ENCODE data around the gene ELAVL1. TPM values are rescaled to one million over a fixed set of nuclear protein-coding genes. Genes with fewer than 3 reads are reported as not detected.

The ELAVL1 gene
- total RNA-seq, 1 donor from 2014 or later, result 83.5 TPM

GRCh38 chr19:7993560-7993959 lies 11.9 kb downstream of the ELAVL1 start:
- no peak for TF ChIP-seq CTCF (IDR thresholded peaks at IDR 0.05)
- peaks cover 43% of the 10 kb centered on the region for H3K4me1 Mint-ChIP-seq
- CTCF ChIA-PET, result no interaction called here
- intact Hi-C loops (cut with micrococcal nuclease), result no loop called here
- H3K9me3 Mint-ChIP-seq, result no peaks in the 10 kb centered on the region
- DNase-seq (no peak), ATAC-seq (ENCODE audit: low read depth) (no peak)
- no peak overlapping the region for H3K27ac Mint-ChIP-seq
- H3K4me3 Mint-ChIP-seq, result no peak overlapping the region
- H3K36me3 Mint-ChIP-seq (ENCODE audit: low read depth), result peaks cover 43% of the 10 kb centered on the region
- POLR2A ChIA-PET, result no interaction called here
- H3K27me3 Mint-ChIP-seq, result no peaks in the 10 kb centered on the region

GRCh38 chr19:7992575-7992974 lies 12.9 kb downstream of the ELAVL1 start:
- no peak overlapping the region for H3K27ac Mint-ChIP-seq
- no peaks in the 10 kb centered on the region for H3K9me3 Mint-ChIP-seq
- CTCF ChIA-PET, result interaction anchor here (1.1 kb wide), 1 partner anchor 10 kb away, joined by 3 read pairs; no protein-coding TSS in a partner anchor
- TF ChIP-seq CTCF (IDR thresholded peaks at IDR 0.05), result no peak
- no peak overlapping the region for H3K4me3 Mint-ChIP-seq
- peaks cover 52% of the 10 kb centered on the region for H3K36me3 Mint-ChIP-seq (ENCODE audit: low read depth)
- peaks cover 34% of the 10 kb centered on the region for H3K4me1 Mint-ChIP-seq
- ATAC-seq (ENCODE audit: low read depth) (no peak), DNase-seq (no peak)
- intact Hi-C loops (cut with micrococcal nuclease), result no loop called here
- POLR2A ChIA-PET, result no interaction called here
- no peaks in the 10 kb centered on the region for H3K27me3 Mint-ChIP-seq

- H3K4me3 Mint-ChIP-seq, result no peak overlapping the region
Measured at GRCh38 chr19:7989071-7989575, 16.3 kb downstream of the ELAVL1 start.

GRCh38 chr19:7988307-7988706 lies 17.1 kb downstream of the ELAVL1 start:
- Mint-ChIP-seq H3K27ac (no peak overlapping the region), H3K4me1 (no peaks in the 10 kb centered on the region), H3K9me3 (no peaks in the 10 kb centered on the region), H3K4me3 (no peak overlapping the region), H3K36me3 (ENCODE audit: low read depth) (peaks cover 86% of the 10 kb centered on the region), H3K27me3 (no peaks in the 10 kb centered on the region)
- ChIA-PET CTCF (no interaction called here), POLR2A (no interaction called here)
- no peak for ATAC-seq (ENCODE audit: low read depth)
- TF ChIP-seq CTCF (IDR thresholded peaks at IDR 0.05), result no peak
- no peak for DNase-seq
- intact Hi-C loops (cut with micrococcal nuclease), result no loop called here

More at GRCh38 chr19:7989071-7989575, 16.3 kb downstream of the ELAVL1 start:
- H3K27ac Mint-ChIP-seq, result no peak overlapping the region
- peaks cover 81% of the 10 kb centered on the region for H3K36me3 Mint-ChIP-seq (ENCODE audit: low read depth)
- H3K9me3 Mint-ChIP-seq, result no peaks in the 10 kb centered on the region
- POLR2A ChIA-PET, result no interaction called here
- no peak for TF ChIP-seq CTCF (IDR thresholded peaks at IDR 0.05)
- H3K4me1 Mint-ChIP-seq, result peaks cover 7% of the 10 kb centered on the region
- H3K27me3 Mint-ChIP-seq, result no peaks in the 10 kb centered on the region
- DNase-seq (no peak), ATAC-seq (ENCODE audit: low read depth) (no peak)
- intact Hi-C loops (cut with micrococcal nuclease), result no loop called here
- CTCF ChIA-PET, result no interaction called here

- no peak for TF ChIP-seq CTCF (IDR thresholded peaks at IDR 0.05)
- Mint-ChIP-seq H3K4me1 (no peaks in the 10 kb centered on the region), H3K4me3 (no peak overlapping the region), H3K27ac (no peak overlapping the region), H3K9me3 (no peaks in the 10 kb centered on the region), H3K36me3 (ENCODE audit: low read depth) (peaks cover 86% of the 10 kb centered on the region), H3K27me3 (no peaks in the 10 kb centered on the region)
- ChIA-PET CTCF (no interaction called here), POLR2A (no interaction called here)
- ATAC-seq (ENCODE audit: low read depth) (no peak), DNase-seq (no peak)
- intact Hi-C loops (cut with micrococcal nuclease), result no loop called here
Measured at GRCh38 chr19:7987114-7987768, 18.2 kb downstream of the ELAVL1 start.
